Measurements from ENCODE around the gene CPA2.

The CPA2 gene

DNA sequence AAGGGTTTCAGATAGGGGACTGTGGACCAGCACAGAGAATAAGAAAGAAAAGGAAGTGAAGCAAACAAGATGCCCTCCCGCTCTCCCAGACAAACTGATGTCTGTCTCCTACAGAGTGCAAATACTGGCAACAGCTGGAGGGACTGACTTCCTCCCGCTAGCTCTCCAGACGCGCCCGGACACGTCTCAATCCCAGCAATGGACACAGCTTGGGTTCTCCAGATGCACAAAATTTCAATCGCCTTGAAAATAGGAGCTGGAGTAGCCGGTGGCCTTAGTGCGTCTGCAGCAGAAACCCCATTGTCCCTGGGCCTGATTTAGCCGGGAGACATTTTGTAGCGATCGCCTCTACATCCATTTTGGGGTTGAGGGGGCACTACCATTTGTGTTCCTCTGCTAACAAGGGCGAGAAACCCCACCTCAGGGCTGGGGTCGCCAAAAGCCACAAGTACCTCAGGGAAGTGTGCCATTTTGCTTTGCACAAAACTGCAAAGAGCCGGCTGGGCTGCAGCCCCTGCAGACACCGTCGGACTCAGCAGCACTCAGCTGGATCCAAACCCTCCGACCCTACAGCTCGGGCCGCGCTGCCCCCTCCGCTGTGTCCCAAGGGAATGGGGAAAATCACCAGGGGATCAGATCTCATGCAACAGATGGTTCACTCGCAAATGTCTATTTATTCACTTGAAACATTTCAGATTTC is 5.9 kb downstream of the CPA2 start:
- Histone ChIP-seq H4K20me1 (no peaks in the 10 kb centered on the region), H3K36me3 (no peaks in the 10 kb centered on the region), H3K27me3 (peaks cover 0 to 10% (median 5%) of the 10 kb centered on the region in 11 experiments; a peak in 8 of 22 replicates), H3K4me3 (no peak overlapping the region), H3K4me2 (peak overlapping the region; percentile 41 to 79 (median 66); a peak in 20 of 22 replicates), H3K9ac (no peak overlapping the region), H3K9me3 (replicated peaks in 1 of 11) (no peaks in the 10 kb centered on the region), H3K4me1 (peaks cover 0 to 23% (median 10%) of the 10 kb centered on the region in 10 experiments; a peak in 15 of 20 replicates), H3K27ac (no peak overlapping the region)
- no peak for TF ChIP-seq Cebpa-rat (IDR thresholded peaks at IDR 0.05)

DNA sequence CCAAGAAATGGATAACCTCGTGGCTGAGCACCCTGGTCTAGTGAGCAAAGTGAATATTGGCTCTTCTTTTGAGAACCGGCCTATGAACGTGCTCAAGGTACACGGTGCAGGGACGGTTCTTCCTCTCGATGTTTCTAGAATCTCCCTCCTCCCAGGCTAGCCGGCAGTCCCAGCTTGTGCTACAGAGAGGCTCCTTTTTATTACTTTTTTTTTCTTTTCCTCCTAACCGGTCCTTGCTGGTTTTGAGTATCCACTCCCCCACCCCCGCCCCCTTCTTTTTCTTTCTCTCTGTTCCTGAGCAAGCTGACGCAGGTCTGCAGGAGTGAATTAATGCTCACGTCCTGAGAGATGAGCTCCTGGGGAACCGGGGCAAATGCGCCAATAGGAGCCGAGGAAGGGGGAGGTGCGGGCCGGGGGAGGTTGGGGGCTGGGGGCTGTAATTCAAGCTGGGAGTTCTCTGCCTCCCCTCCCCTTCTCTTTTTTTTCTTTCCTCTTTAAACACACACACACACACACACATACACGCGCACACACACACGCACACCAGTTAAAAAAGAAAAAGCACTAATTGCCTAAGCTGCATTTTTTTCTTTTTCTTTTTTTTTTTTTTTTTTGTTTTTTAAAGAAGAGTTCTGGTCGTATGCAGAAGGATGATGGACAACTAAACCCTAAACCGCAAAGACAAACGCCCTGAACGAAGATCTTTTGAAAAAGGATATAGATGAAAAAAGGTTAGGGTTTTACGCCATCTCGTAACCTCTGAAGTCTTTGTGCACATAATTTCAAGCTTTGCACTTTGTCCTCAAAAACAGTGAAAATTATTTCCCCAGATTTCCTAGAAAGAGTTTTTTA is 6.6 kb downstream of the CPA2 start:
- Histone ChIP-seq H3K27ac (no peak overlapping the region), H3K4me1 (peaks cover 0 to 23% (median 10%) of the 10 kb centered on the region in 10 experiments; a peak in 15 of 20 replicates), H3K36me3 (no peaks in the 10 kb centered on the region), H4K20me1 (no peaks in the 10 kb centered on the region), H3K4me3 (no peak overlapping the region), H3K9ac (no peak overlapping the region), H3K4me2 (peak overlapping the region; percentile 41 to 79 (median 66)), H3K27me3 (peaks cover 0 to 10% (median 5%) of the 10 kb centered on the region in 11 experiments; a peak in 8 of 22 replicates), H3K9me3 (replicated peaks in 1 of 11) (no peaks in the 10 kb centered on the region)
- TF ChIP-seq Cebpa-rat (IDR thresholded peaks at IDR 0.05), result no peak

DNA sequence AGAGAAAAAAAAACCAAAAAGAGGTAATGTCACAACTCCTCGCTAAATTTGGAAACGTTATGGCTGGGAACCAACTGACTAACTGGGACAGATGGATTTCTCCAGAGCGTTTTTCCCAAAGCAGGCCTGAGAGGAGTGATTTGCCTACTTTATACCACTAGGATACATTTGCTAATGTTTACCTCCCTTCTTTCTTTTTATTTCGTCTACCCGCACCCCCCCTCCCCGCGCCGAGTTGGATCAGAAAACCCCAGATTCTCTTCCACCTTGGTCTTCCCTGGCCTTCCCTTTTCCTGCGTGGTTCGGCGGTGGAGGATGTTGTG is 7.2 kb downstream of the CPA2 start:
- Histone ChIP-seq H4K20me1 (no peaks in the 10 kb centered on the region), H3K4me1 (peaks cover 0 to 23% (median 10%) of the 10 kb centered on the region in 10 experiments; a peak in 15 of 20 replicates), H3K4me3 (no peak overlapping the region), H3K9me3 (replicated peaks in 1 of 11) (no peaks in the 10 kb centered on the region), H3K4me2 (peak overlapping the region in 2 of 11 experiments; percentile 0 to 4; a peak in 1 of 22 replicates), H3K27me3 (peaks cover 0 to 10% (median 5%) of the 10 kb centered on the region in 11 experiments; a peak in 8 of 22 replicates), H3K36me3 (no peaks in the 10 kb centered on the region), H3K9ac (no peak overlapping the region), H3K27ac (no peak overlapping the region)
- TF ChIP-seq Cebpa-rat (IDR thresholded peaks at IDR 0.05), result no peak

GRCh38 chr7:130274296-130274695 is 7.6 kb downstream of the CPA2 start:
- peaks cover 0 to 23% (median 10%) of the 10 kb centered on the region in 10 experiments; a peak in 15 of 20 replicates for H3K4me1 ChIP-seq
- no peak overlapping the region for H3K9ac ChIP-seq
- no peaks in the 10 kb centered on the region for H3K9me3 ChIP-seq (replicated peaks in 1 of 11)
- H3K4me2 ChIP-seq, result no peak overlapping the region
- no peak for TF ChIP-seq Cebpa-rat (IDR thresholded peaks at IDR 0.05)
- no peaks in the 10 kb centered on the region for H4K20me1 ChIP-seq
- H3K36me3 ChIP-seq, result no peaks in the 10 kb centered on the region
- no peak overlapping the region for H3K4me3 ChIP-seq
- H3K27ac ChIP-seq, result no peak overlapping the region
- H3K27me3 ChIP-seq, result peaks cover 0 to 10% (median 5%) of the 10 kb centered on the region in 11 experiments; a peak in 8 of 22 replicates

- H3K4me2 ChIP-seq, result peak overlapping the region in 3 of 11 experiments; percentile 0 to 31 (median 8); a peak in 1 of 22 replicates
- H3K9ac ChIP-seq, result no peak overlapping the region
- peaks cover 0 to 23% (median 10%) of the 10 kb centered on the region in 10 experiments; a peak in 15 of 20 replicates for H3K4me1 ChIP-seq
- H3K9me3 ChIP-seq (replicated peaks in 1 of 11), result no peaks in the 10 kb centered on the region
- H3K36me3 ChIP-seq, result no peaks in the 10 kb centered on the region
- H3K27ac ChIP-seq, result no peak overlapping the region
- H4K20me1 ChIP-seq, result no peaks in the 10 kb centered on the region
- H3K27me3 ChIP-seq, result peaks cover 0 to 10% (median 5%) of the 10 kb centered on the region in 11 experiments; a peak in 8 of 22 replicates
- no peak overlapping the region for H3K4me3 ChIP-seq
- no peak for TF ChIP-seq Cebpa-rat (IDR thresholded peaks at IDR 0.05)
Observed at GRCh38 chr7:130274983-130275591, 8.4 kb downstream of the CPA2 start.

DNA sequence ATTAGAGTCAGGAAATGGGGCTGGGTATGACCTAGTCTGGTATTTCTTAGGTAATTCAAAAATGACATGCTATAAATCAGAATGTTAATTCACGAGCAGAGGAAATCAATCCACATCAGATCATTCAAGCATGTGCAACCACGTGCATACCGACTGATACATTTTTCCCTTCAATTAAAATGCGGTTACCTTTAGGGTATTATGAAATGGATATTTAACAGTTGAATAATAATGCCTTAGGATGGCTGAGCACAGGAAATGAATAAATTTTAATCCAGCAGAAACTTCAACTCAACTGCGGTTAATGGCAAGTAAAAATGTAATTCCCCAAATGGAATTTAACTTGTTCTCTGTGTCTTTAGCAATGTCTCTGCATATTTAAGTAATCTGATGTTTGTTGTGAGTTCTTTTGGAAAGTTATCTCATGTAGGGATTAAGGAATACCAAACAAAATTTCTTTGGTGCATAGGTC is 9.2 kb downstream of the CPA2 start:
- Histone ChIP-seq H3K9ac (no peak overlapping the region), H3K4me1 (peaks cover 0 to 23% (median 10%) of the 10 kb centered on the region in 10 experiments; a peak in 15 of 20 replicates), H3K9me3 (replicated peaks in 1 of 11) (no peaks in the 10 kb centered on the region)

DNA sequence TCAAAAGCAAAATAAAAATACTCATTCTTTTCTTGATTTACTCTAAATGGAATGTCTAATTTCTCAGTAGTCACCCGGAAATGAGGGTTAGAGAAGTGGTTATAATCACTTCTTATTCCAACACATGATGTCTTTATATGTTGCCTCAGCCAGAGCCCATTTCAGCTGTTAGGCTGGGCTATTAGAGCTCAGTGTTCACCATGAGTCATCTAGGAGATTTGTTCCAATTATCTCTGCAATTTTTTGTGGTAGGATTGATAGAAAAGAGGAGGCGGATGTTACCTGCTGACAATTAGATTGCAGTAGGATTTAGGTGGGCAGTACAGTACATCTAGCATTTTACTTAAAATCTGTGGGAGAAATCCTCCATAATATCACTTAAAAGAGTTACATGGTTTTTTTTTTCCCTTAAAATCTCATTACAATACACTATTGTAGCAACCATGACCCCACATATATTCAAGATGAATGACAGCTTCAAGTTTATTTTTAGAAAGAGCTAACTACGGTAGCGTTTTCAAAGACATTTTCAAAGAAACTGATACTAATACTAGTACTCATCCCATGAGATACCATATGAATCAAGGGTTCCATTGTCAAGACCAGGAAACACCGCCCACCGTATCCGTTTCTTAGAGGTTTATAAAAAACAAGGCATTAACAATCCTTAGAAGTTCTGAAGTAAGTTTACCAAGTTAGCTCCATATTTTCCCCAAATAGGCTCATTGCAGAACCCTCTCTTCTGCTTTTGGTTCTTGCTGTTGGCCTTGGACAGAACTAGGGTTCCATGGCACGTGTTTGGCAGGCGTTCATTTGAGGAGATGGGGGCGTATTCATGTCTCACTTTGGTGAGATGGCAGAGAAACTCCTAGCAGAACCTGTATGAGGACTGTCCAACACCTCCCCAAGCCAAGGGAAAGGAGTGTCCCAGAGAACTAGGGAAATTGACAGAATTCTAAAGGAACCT is 10.4 kb downstream of the CPA2 start:
- Histone ChIP-seq H3K27ac (no peak overlapping the region), H3K9me3 (replicated peaks in 1 of 11) (no peaks in the 10 kb centered on the region), H3K27me3 (peaks cover 0 to 10% (median 5%) of the 10 kb centered on the region in 11 experiments; a peak in 8 of 22 replicates), H3K4me1 (peaks cover 0 to 23% (median 10%) of the 10 kb centered on the region in 10 experiments; a peak in 15 of 20 replicates), H4K20me1 (no peaks in the 10 kb centered on the region), H3K36me3 (no peaks in the 10 kb centered on the region), H3K4me3 (no peak overlapping the region), H3K4me2 (no peak overlapping the region), H3K9ac (no peak overlapping the region)
- TF ChIP-seq Cebpa-rat (IDR thresholded peaks at IDR 0.05), result no peak

More for the DNA sequence above, 9.2 kb downstream of the CPA2 start:
- peak overlapping the region in 2 of 11 experiments; percentile 8 to 31; a peak in 1 of 22 replicates for H3K4me2 ChIP-seq
- H3K36me3 ChIP-seq, result no peaks in the 10 kb centered on the region
- TF ChIP-seq Cebpa-rat (IDR thresholded peaks at IDR 0.05), result no peak
- no peak overlapping the region for H3K27ac ChIP-seq
- H3K4me3 ChIP-seq, result no peak overlapping the region
- peaks cover 0 to 10% (median 5%) of the 10 kb centered on the region in 11 experiments; a peak in 8 of 22 replicates for H3K27me3 ChIP-seq
- H4K20me1 ChIP-seq, result no peaks in the 10 kb centered on the region
